CD4-positive, alpha-beta T cell treated with Interleukin-2 at 100 ng/mL for 4 hours (primary cell): ENCODE results near the gene SV2C.
"Not testable (repeated sequence)": the region's sequence is repeated elsewhere in the genome, so short reads cannot be mapped to it uniquely, and the experiment has no call there.

Experiments used
- DNase-seq: peaks from one replicate; pipeline ENCODE4 v3.0.0-alpha.2; 2020; ENCODE audit warnings: low spot score

The SV2C gene

DNA sequence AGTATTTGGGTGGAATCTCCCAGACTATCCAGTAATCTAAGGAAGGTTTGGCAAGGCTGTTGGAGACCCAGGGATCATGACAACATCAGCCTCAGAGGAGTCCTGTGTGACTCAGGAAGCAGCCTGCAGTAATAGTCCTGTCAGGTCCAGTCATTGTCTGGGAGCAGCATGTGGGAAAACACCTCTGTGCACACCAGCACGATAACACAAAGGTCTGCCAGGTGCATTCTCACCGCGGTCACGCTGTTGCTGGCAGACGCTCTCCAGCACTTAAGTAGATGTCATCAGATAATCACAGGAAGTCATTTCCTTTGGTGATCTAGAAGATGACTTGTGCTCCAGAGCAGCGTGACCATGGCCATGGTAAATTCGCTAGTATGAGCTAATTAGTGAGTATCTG, 220.7 kb downstream of the SV2C start:
- DNase-seq: peak; percentile 57

- DNase-seq: no peak
Observed at GRCh38 chr5:76305269-76305668, 222.1 kb downstream of the SV2C start.

DNA sequence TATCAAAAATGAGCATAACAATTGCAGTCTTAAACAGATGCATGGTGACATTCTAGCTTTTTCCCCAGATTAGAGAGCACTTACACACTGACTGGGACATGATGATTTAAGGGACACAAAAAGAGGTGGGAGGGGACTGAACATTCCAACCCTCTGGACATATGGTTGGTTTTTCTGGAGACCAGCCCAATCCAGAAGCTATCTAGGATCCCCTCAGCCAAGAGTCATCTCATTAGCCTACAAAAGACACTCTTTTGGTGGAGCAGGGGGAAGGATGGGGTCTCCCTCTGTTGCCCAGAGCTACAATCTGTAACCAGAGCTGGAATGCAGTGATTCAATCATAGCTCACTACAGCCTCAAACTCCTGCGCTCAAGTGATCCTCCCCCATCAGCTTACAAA, 222.6 kb downstream of the SV2C start:
- no peak for DNase-seq

- no peak for DNase-seq
Observed at GRCh38 chr5:76310208-76310607, 227.0 kb downstream of the SV2C start.

DNA sequence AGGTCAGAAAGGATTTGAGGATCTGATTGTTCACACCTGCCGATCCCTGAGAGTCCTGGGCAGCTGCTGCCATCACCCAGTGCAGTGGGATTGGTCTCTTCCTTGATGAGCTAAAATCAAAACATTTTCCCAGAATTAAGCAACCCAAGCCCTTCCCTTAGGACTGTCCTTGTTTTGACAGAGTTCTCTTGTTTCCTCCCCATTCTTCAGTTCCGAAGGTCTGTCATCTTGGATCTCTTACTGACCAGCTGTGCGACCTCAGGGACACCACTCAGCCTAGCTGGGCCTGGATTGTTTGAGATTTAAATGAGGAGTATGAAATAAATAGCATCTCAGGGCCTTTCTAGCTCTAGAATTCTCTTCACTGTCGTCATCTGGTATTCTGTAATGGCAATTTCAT, 229.6 kb downstream of the SV2C start:
- no peak for DNase-seq

- no peak for DNase-seq
Observed at GRCh38 chr5:76314643-76315042, 231.5 kb downstream of the SV2C start.

- no peak for DNase-seq
Observed at GRCh38 chr5:76319673-76320072, 236.5 kb downstream of the SV2C start.

- not testable (repeated sequence) for DNase-seq
Observed at GRCh38 chr5:76323494-76323893, 240.3 kb downstream of the SV2C start.

DNA sequence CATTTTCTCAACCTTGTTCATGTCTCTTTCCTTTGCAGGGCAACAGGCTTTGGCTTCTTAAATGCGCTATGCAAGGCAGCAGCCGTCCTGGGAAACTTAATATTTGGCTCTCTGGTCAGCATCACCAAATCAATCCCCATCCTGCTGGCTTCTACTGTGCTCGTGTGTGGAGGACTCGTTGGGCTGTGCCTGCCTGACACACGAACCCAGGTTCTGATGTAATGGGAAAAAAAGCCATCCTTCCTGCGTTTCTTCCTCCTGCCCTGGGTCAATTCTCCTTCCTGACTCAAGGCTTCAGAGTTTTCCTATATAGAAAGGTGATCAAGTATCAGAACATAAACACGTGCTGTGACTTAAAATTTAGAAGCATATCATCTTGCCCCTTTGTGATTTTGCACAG, 242.1 kb downstream of the SV2C start:
- DNase-seq: no peak

- DNase-seq: peak; percentile 86
Observed at GRCh38 chr5:76325876-76326491, 242.8 kb downstream of the SV2C start.

DNA sequence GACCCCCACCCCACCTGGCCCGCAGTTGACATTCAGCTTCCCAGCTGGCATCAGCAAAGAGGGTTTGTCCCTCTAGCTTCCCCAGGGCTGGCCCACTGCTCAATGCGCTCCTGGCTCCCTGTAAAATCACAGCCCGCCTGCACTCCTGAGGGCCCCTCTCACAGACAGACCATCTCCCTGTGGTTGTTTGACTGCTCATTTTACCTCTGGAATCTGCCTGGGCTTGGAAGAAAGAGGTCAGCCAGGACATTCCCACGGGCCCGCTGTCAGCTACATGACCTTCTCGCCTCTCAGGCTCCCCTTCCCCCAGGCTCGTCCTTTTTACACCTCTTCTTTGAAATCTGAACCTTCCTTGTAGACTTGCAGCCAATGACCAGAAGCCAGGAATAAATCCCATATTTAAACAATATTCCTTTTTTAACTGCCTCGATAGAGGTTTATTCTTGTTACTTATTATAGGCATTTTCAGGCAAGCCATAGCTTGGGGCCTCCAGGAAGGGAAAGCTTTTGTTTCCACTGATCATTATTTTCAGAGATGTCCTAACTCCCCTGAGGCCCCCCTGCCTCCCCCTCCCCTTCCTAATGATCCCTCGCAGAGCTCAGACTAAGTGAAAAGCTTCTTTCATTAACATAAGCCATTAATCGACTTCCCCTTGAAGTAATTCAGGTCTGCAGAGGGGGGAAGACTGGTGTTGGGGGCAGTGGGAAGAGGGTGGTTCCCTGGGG, 243.6 kb downstream of the SV2C start:
- no peak for DNase-seq

DNA sequence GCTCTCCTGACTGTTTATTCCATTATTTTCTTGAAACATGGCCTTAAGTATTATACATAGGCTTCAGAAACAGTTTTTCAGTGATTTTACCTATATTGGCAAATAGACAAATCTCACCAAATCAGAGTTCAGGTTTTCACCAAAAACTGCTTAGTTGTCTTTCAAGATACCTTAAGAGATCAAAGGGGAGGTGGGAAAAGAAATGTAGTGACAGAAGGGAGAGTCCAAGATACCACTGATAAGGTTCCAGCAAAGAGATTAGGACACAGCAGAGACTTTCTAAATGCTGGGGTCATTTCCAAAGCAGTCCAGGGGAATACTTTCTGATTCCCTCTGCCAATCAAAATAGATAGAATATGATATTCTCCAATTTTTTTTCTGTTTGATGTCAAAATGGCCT, 246.2 kb downstream of the SV2C start:
- no peak for DNase-seq

DNA sequence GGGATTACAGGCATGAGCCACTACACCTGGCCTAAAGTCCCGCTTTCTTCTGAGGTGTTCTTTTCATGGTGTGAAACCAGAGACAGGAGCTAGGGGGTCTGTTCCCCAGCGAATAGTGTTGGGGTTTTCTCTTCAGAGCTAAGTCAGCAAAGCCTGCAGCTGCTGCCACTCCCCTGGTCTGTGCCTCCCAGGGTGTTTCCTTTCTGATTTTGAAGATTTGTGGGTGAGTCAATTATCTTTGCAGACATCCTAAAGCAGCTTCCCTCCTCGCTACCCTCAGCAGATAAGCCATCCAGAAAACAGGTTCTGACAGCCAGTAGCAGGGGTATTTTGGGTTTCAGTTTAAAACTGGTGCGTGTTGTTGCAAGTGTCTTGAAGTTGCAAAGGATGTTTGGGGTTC, 247.9 kb downstream of the SV2C start:
- peak; percentile 77 for DNase-seq

GRCh38 chr5:76332102-76332501, 248.9 kb downstream of the SV2C start:
- DNase-seq: no peak

GRCh38 chr5:76332611-76333205, 249.5 kb downstream of the SV2C start:
- no peak for DNase-seq

DNA sequence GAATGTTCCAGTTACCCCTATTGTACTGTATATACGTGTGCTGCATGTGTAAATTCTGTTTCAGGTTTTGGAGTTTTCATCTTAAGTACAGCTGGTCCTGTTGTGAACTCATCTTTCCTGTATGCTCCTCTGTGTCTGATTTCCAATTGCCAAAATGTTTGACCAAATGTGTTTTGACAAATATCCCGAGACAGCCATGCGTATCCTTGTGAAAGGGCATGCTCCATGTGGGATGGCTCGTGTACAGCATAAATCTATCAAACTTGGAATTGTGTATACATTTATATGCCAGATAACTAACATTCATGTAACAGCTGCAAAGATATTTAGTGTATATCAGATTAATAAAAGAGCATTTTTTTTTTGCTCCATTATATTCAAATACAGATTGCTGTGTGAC, 250.4 kb downstream of the SV2C start:
- DNase-seq: no peak

GRCh38 chr5:76334574-76334973, 251.4 kb downstream of the SV2C start:
- no peak for DNase-seq

- DNase-seq: not testable (repeated sequence)
Observed at GRCh38 chr5:76335451-76335850, 252.3 kb downstream of the SV2C start.

DNA sequence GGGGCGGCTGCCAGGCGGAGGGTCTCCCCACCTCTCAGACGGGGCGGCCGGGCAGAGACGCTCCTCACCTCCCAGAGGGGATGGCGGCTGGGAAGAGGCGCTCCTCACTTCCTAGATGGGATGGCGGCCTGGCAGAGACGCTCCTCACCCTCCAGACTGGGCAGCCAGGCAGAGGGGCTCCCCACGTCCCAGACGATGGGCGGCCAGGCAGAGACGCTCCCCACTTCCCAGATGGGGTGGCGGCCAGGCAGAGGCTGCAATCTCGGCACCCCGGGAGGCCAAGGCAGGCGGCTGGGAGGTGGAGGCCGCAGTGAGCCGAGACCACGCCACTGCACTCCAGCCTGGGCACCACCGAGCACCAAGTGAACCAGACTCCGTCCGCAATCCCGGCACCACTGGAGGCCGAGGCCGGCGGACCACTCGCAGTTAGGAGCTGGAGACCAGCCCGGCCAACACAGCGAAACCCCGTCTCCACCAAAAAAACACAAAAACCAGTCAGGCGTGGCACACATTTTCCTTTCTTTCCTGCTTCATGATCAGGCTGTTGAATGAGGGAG, 253.1 kb downstream of the SV2C start:
- DNase-seq: not testable (repeated sequence)

DNA sequence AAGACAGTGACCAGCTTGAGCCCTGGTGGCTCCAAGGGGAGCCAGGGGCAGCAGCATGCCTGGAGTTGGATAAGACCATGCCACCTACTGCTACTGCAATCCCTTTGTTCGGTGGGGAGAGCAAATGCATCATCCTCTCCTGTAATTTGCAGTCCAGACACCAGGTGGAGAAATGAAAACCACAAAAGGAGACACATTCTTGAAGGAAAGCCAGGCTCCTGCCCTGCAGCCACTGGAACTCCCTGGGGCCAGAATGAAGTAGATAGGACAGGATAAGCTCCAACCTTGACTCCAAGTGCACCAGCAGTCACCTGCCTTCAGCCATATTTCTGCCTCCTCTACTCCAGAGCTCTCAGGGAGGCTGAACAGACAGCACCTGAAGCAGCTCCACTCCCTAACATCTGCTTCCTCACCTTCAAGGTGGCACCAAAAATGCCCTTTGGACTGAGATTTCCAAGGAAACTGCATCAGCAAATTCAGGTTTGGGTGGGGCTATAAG, 254.8 kb downstream of the SV2C start:
- DNase-seq: peak; percentile 75

DNA sequence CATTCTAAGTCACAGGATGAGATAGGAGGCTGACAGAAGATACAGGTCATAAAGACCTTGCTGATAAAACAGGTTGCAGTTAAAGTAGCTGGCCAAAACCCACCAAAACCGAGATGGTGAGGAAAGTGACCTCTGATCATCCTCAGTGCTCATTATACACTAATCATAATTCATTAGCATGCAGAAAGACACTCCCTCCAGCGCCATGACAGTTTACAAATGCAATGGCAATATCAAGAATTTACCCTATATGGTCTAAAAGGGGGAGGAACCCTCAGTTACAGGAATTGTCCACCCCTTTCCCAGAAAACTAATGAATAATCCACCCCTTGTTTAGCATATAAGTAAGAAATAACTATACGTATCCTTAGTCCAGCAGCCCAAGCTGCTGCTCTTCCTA, 256.7 kb downstream of the SV2C start:
- DNase-seq: no peak

DNA sequence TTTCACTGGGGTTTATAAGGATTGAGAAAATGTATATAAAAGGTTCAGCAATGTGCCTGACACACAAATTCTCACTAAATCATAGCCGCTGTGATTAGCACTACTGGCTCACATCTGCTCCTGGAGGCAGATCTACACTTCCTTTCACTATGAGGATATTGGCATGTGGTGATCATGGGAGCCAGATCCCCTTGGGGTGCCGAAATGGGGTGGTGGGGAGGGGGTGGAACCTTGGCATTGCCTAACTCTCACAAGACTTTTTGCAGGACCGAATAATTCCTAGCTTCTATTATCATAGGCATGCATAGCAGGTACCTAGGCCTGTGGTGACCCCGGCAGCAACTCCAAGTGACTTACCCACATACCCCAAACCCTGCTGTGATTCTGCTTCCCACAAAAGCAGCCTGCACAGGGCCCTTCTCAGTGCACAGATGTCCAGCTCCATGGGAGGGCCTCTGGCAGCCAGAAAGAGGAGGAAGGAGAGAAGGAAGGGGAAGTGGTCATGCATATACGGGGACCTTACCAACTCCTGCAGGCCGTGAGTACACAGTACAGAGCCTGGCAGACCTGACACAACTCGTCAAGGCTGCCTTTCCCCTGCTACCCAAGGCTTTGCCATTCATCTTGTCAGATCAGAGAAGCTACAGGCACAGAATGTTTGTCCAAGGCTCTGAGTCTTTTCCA, 258.6 kb downstream of the SV2C start:
- DNase-seq: no peak
